ENCODE results near the gene ANKRD33B.
"Not testable (repeated sequence)": the region's sequence is repeated elsewhere in the genome, so short reads cannot be mapped to it uniquely, and the experiment has no call there.

The ANKRD33B gene

GRCh38 chr5:10536931-10537579, 26.8 kb upstream of the ANKRD33B start:
- DNase-seq (ENCODE audit: low spot score) (no peak), FAIRE-seq (no peak)

DNA sequence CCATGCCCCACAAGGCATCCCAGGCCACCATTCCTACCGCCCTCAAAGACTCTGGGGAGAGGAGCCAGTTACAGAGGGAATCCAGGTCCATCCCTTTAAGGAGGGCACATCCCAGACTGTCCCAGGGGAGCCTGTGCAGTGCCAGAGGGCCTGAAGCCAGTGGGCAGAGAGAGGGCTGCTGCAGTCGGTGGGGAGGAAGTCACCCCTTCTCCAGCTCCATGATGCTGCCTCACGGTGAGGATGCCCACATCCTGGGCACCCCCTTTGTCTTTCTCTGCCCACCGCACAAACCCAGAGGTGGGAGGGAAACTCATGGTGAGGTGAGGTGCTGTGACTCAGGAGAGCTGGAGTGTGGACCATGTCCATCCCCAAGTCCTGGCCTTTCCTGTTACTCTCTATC, 26.2 kb upstream of the ANKRD33B start:
- no peak for DNase-seq (ENCODE audit: low spot score)
- FAIRE-seq, result no peak

GRCh38 chr5:10538103-10538788, 25.6 kb upstream of the ANKRD33B start:
- DNase-seq (ENCODE audit: low spot score) (no peak), FAIRE-seq (peak; percentile 50)

- no peak for FAIRE-seq
- DNase-seq (ENCODE audit: low spot score), result no peak
Observed at GRCh38 chr5:10538789-10539686, 24.8 kb upstream of the ANKRD33B start.

GRCh38 chr5:10539687-10539998, 24.2 kb upstream of the ANKRD33B start:
- no peak for FAIRE-seq
- DNase-seq (ENCODE audit: low spot score), result no peak

DNA sequence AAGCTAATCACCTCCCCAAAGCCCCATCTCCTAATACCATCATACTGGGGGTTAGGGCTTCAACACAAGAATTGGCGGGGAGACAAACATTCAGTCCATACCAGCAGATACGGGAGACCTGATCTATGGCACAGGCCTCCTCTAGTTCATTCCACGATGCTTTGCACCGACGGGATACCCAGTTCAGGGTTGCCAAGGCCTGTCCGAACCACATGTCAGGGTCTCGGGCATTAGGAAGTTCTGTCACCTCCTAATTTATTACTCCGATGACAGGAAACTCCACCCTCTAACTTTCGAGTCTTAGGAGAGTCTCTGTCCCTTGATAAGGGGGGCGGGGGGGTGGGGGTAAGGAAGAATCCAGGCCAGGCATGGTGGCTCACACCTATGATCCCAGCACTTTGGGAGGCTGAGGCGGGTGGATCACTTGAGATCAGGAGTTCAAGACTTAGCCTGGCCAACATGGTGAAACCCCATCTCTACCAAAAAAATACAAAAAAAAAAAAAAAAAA, 23.8 kb upstream of the ANKRD33B start:
- DNase-seq (ENCODE audit: low spot score) (no peak), FAIRE-seq (no peak)

DNA sequence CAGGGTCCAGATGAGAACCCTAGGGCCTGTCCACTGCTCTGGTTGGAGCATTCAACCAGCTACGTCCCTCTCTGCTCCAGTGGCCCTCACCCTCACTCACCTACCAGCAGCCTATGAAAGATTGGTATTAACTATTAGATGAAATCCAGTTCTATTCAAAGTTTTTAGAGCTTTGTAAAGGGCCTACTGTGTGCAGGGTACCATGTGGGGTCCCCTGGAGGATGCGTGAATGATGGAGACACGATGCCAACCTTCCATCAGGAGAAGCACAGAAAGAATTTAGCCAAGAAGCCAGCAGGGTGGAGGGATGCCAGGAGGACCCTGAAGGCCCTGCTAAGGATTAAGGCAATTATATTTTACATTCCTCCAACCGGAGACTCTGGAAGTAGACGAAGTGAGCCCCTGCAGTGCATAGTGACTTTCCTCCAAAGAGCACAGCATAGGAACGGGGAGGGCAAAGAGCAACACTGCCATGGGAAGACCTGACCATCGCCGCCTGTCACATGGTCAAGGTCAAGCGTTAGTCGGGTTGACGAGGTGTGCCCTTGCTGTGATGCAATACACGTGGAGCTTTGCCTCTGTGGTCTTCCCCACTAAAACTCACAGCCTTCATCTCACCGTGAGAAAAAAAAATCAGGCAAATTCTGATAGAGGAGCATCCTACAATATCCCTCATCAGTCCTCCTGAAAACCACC, 22.8 kb upstream of the ANKRD33B start:
- no peak for FAIRE-seq
- DNase-seq (ENCODE audit: low spot score), result no peak

DNA sequence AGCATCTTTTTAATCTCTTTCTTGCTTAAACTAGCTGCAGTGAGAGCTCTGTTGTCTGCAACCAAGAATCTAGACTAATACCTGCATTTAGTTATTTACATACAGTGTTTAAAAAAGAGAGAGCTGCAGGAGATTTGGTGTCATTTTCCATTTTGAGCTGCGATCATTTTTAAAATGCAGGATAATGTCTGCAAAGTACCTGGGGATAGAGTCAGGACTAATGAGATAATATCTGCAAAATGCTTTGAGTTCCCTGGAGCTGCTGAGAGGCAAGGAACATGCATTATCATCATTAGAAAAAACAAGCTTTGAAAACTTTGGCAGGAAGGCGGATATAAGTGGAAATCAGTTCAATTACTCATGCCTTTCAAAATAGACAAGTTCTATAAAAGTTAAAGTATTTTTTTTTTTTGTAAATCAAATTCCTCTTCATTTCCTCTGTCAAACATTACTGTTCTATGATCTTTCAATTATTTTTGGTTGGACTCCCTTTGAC, 21.8 kb upstream of the ANKRD33B start:
- no peak for DNase-seq (ENCODE audit: low spot score)
- FAIRE-seq, result no peak

GRCh38 chr5:10543585-10544040, 20.3 kb upstream of the ANKRD33B start:
- DNase-seq (ENCODE audit: low spot score), result no peak

GRCh38 chr5:10545084-10545483, 18.8 kb upstream of the ANKRD33B start:
- DNase-seq (ENCODE audit: low spot score) (no peak), FAIRE-seq (no peak)

More at GRCh38 chr5:10543585-10544040, 20.3 kb upstream of the ANKRD33B start:
- FAIRE-seq, result no peak

- FAIRE-seq (no peak), DNase-seq (ENCODE audit: low spot score) (no peak)
Observed at GRCh38 chr5:10546186-10546585, 17.7 kb upstream of the ANKRD33B start.

DNA sequence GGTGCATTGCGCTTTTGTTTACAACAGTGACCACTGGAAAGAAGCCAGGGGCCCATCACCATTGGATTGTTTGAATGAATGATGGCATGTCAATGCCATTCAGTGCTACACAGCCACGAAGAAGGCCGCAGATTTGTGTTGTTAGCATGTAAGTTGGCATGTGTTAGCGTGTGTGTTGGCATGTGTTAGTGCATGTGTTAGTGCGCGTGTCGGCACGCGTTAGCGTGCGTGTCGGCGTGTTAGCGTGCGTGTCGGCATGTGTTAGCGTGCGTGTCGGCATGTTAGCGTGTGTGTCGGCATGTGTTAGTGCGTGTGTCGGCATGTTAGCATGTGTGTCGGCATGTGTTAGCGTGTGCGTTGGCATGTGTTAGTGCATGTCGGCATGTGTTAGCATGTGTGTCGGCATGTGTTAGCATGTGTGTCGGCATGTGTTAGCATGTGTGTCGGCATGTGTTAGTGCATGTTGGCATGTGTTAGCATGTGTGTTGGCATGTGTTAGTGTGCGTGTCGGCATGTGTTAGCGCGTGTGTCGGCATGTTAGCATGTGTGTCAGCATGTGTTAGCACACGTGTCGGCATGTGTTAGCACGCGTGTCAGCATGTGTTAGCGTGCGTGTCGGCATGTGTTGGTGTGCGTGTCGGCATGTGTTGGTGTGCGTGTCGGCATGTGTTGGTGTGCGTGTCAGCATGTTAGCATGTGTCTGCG, 15.3 kb upstream of the ANKRD33B start:
- DNase-seq (ENCODE audit: low spot score) (no peak), FAIRE-seq (peak; percentile 99)

DNA sequence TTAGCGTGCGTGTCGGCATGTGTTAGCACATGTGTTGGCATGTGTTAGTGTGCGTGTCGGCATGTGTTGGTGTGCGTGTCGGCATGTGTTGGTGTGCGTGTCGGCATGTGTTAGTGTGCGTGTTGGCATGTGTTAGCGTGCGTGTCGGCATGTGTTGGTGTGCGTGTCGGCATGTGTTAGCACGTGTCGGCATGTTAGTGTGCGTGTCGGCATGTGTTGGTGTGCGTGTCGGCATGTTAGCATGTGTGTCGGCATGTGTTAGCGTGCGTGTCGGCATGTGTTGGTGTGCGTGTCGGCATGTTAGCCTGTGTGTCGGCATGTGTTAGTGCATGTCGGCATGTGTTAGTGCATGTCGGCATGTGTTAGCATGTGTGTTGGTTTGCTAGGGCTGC, 14.8 kb upstream of the ANKRD33B start:
- DNase-seq (ENCODE audit: low spot score); FAIRE-seq: not testable (repeated sequence)

DNA sequence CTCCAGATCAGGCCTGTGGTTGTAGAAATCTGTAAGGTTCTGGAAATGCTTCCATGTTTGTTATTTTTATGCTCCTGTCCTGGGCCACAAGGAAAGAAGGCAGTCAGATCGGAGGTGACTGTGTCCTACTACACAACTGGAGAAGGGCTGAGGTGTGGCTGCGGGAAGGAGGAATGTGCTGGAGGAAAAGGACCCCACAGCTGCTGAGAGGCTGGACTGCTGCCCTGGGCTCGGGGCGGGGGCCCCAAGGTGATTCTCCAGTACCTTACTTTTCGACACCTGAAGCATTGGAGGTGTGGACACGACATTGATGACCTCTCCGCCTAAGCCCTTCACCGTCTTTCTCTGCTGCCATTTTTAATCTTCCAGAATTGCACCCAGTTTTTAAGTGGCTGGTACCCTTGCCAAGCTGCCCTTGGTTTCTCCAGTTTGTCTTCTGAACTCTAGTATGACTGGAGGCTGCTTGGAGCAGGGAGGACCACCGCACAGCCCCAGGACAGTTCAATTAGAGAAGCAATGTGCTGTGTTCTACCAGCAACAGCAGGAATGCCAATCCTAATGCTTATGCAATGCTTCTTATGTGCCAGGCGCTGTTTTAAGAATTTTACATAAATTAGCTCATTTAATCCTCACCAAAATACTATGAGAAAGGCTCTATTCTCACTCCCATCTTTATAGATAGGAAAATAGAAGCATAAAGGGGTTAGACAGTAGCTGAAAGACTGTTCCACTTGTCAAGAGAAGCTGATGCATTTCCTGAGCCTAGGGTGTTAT, 13.5 kb upstream of the ANKRD33B start:
- DNase-seq (ENCODE audit: low spot score) (no peak), FAIRE-seq (no peak)

GRCh38 chr5:10551782-10552138, 12.1 kb upstream of the ANKRD33B start:
- DNase-seq (ENCODE audit: low spot score) (no peak), FAIRE-seq (no peak)

- FAIRE-seq (peak; percentile 46), DNase-seq (ENCODE audit: low spot score) (no peak)
Observed at GRCh38 chr5:10552183-10553143, 11.4 kb upstream of the ANKRD33B start.

GRCh38 chr5:10553476-10553875, 10.4 kb upstream of the ANKRD33B start:
- FAIRE-seq, result no peak

DNA sequence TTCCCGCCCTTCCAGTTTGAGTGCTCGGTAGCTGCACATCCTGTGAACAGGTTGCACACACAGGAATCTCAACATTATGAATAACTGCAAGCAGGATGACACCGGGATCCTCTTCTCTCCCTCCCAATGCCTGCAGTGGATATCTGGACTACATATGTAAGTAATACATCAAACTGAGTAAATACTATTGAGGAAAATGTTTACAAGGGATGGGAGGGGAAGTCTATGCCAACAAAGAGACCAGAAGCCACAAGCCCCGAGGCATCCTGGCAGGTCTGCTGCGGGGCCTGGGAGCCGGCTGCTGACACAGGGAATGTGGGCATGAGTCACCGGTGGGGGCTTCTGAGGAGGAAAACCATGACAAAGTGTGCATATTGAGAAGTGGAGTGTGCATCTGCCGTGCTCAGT, 8.6 kb upstream of the ANKRD33B start:
- DNase-seq (ENCODE audit: low spot score), result peak; percentile 90
- no peak for FAIRE-seq

More at GRCh38 chr5:10553476-10553875, 10.4 kb upstream of the ANKRD33B start:
- no peak for DNase-seq (ENCODE audit: low spot score)
